ENCODE data around the gene SUN1. TPM values are rescaled to one million over a fixed set of nuclear protein-coding genes. Genes with fewer than 3 reads are reported as not detected.

Gene SUN1
- total and polyA plus RNA-seq, 2 of the 8 experiments (the other 6 are each of a cell fraction or from before 2014, with no cell fraction given): 108 to 158 TPM

DNA sequence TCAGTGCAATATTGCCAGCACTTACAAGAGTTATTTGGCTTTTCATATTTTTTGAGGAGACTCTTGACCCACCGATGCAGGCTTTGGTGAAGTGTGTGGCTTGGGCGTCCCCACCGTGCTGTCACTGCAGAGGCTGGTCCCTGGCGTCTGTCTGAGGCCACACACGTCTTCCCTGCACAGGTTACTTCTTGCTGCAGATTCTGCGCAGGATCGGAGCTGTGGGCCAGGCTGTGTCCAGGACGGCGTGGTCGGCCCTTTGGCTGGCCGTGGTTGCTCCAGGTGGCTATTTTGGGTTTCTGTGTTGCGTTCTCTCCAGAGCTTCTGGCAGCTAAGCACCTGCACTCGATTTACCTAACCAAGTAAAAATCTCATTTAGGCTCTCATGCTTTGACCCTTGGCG, 18.9 kb downstream of the SUN1 start:
- Histone ChIP-seq H3K56ac (replicated peaks; ENCODE audit: insufficient read length, low read depth, low read length) (no peak overlapping the region), H3K18ac (ENCODE audit: extremely low read depth, low read length) (no peak overlapping the region), H3K9ac (replicated peaks in 1 of 4; ENCODE audit: extremely low read depth in 1 of 4, low read depth in 3 of 4, low read length in 3 of 4) (no peak overlapping the region), H3K36me3 (ENCODE audit: control insufficient read depth in 2 of 4, insufficient read depth in 4 of 4, low read length in 3 of 4) (peaks cover 8 to 51% (median 40%) of the 10 kb centered on the region in 4 experiments; a peak in 7 of 8 replicates), H4K5ac (ENCODE audit: insufficient read length, low read depth, low read length) (no peak overlapping the region), H3K9me3 (ENCODE audit: insufficient read depth in 2 of 2, low read depth in 1 of 2, low read length in 1 of 2) (peaks cover 0 to 2% of the 10 kb centered on the region in 2 experiments; a peak in 1 of 4 replicates), H3K23ac (ENCODE audit: insufficient read length) (no peak overlapping the region), H3K4me3 (ENCODE audit: extremely low read depth in 1 of 4, insufficient read depth in 2 of 4, low read depth in 3 of 4, low read length in 4 of 4) (no peak overlapping the region), H2BK15ac (ENCODE audit: low read length) (no peak overlapping the region), H3K4me2 (ENCODE audit: insufficient read depth in 1 of 2, low read depth in 2 of 2, low read length in 2 of 2) (no peak overlapping the region), H2AK5ac (ENCODE audit: low read depth, low read length) (no peak overlapping the region), H3K14ac (ENCODE audit: insufficient read length) (no peak overlapping the region), H2BK12ac (ENCODE audit: low read depth, low read length) (no peak overlapping the region), H3K4ac (replicated peaks; ENCODE audit: insufficient read length, low read depth, low read length) (no peak overlapping the region), H3K23me2 (ENCODE audit: low read depth, low read length) (no peaks in the 10 kb centered on the region), H3K79me2 (ENCODE audit: control insufficient read depth in 1 of 2, insufficient read depth in 2 of 2, low read length in 2 of 2) (peaks cover 0 to 18% of the 10 kb centered on the region in 2 experiments; a peak in 1 of 4 replicates), H3K79me1 (ENCODE audit: low read depth, low read length) (peaks cover 2% of the 10 kb centered on the region; the same call in 1 of the 2 replicates), H4K20me1 (replicated peaks in 1 of 2; ENCODE audit: control insufficient read depth in 1 of 2, insufficient read depth in 2 of 2, low read length in 2 of 2) (peaks cover 3 to 20% of the 10 kb centered on the region in 2 experiments), H2BK120ac (replicated peaks; ENCODE audit: low read depth, low read length) (no peak overlapping the region), H3K27ac (ENCODE audit: low read depth, low read length) (no peak overlapping the region), H2BK5ac (ENCODE audit: low read depth, low read length) (no peak overlapping the region), H3K4me1 (replicated peaks in 1 of 4; ENCODE audit: control insufficient read depth in 3 of 4, insufficient read depth in 4 of 4, low read length in 3 of 4) (no peaks in the 10 kb centered on the region), H4K91ac (replicated peaks; ENCODE audit: insufficient read length, low read length) (no peak overlapping the region), H4K8ac (ENCODE audit: extremely low read depth, insufficient read depth, low read length) (no peak overlapping the region), H3K27me3 (replicated peaks in 1 of 4; ENCODE audit: control insufficient read depth in 3 of 4, extremely low read depth in 1 of 4, insufficient read depth in 3 of 4, low read length in 3 of 4) (no peaks in the 10 kb centered on the region), H2BK20ac (ENCODE audit: low read length) (no peak overlapping the region), H2AFZ (ENCODE audit: low read length) (no peak overlapping the region)
- TF ChIP-seq TCF12 (IDR thresholded peaks at IDR 0.05; ENCODE audit: low read depth, low read length) (no peak), SRF (IDR thresholded peaks at IDR 0.05; ENCODE audit: low read depth, low read length) (no peak), RXRA (IDR thresholded peaks at IDR 0.05; ENCODE audit: insufficient read depth, low read depth, low read length) (no peak), SIRT6 (IDR thresholded peaks at IDR 0.05; ENCODE audit: low read length) (no peak), BACH1 (IDR thresholded peaks at IDR 0.05; ENCODE audit: low read length) (no peak), CTBP2 (IDR thresholded peaks at IDR 0.05; ENCODE audit: borderline replicate concordance, insufficient read depth, insufficient read length, low read length) (no peak), POLR2AphosphoS5 (IDR thresholded peaks at IDR 0.05; ENCODE audit: low read depth, low read length) (no peak)
- no peak for DNase-seq (ENCODE audit: low read depth in 1 of 2, low spot score in 2 of 2)
- no peak for FAIRE-seq
- WGBS, 2 experiments (ENCODE audit: extremely low coverage in 1 of 2, insufficient coverage in 1 of 2, insufficient read length in 1 of 2, insufficient replicate concordance in 2 of 2, low coverage in 1 of 2, low lambda C conversion rate in 2 of 2, missing lambda C conversion rate in 1 of 2): 91% methylated on average over 14 of the region's 14 CpGs; no CpG with 5 or more reads in 1 of the 2 experiments
- ChIA-PET POLR2A (ENCODE audit: partially characterized antibody) (interaction anchor here (0.7 kb wide), 1 partner anchor 17 kb away, joined by 3 read pairs; no protein-coding TSS in a partner anchor), CTCF (ENCODE audit: partially characterized antibody) (interaction anchor here (0.7 to 1.2 kb wide), 4 partner anchors 9 to 76 kb away, joined by 3 to 4 read pairs (median 3); no protein-coding TSS in a partner anchor)
